Posterior cingulate gyrus (tissue), 11 donors: Measurements from ENCODE around the gene HAGH.
A peak's percentile ranks its signal among the peaks of the same experiment; 100 is the strongest.

Experiments used
- DNase-seq, 10 donors: peaks; one replicate each; pipeline versions ENCODE4 v3.0.0 to v3.0.0-alpha.2; 2020 to 2021; ENCODE audit warnings: mixed read lengths in 3 of 10
- intact Hi-C: fragments of 100-400 bp; cut with DNase I; formaldehyde crosslinking; loops from one replicate; pipeline ENCODE4 v1.15.1; 2023

Gene HAGH

DNA sequence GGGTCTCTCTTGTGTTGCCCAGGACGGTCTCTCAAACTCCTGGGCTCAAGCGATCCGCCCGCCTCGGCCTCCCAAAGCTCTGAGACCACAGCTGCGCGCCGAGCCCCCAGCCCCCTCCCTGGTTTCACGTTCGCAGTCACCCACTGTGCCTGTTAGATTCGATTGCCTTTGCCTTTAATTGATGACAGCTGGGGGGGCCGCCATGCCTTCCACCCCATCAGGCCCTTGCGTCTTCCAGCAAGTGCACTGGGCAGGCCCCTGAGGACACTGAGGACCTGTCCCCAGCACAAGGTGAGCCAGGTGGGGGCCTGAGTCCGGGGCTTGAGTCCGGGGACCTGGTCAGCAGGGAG is 36.4 kb downstream of the HAGH start:
- DNase-seq: peak in 2 of 10 donors; percentile 52 to 70
- intact Hi-C loops: no loop called here

DNA sequence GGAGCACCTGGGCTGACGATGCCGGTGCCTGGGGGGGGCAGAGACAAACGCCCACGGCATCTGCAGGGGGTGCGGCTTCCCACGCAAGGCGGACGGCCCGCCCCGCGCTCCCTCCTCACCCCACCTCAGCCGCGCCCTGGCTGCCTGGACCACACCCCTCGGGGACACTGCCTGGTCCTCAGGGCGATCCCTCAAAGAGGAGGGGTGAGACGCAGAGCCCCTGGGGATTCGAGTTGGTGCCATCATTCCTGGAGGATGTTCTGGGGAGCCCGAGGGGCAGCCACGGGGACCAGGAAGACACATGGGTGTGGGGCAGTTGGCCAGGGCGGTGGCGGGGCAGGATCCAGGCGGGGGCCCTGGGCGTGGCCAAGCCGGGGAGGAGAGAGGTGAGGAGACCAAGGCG is 37.0 kb downstream of the HAGH start:
- DNase-seq: peak in 2 of 10 donors; percentile 16 to 50
- intact Hi-C loops: no loop called here

DNA sequence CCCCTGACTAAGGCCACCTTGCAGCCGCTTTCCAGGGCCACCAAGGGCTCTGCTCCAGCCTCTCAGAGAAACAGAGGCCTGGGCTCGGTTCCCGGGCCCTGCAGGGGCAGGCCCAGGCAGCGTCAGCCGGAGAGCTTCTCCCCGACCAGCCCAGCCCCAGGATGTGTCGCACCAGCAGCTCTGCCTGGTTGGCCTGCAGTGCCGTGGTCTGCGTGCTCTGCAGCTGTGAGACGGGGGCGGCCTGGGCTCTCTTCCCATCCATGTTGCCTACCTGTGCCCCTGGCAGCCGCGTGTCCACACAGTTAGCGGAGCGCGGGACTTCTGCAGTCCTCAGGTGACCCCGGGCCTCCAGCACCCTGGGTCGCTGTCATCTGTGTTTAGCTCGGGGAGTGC is 37.9 kb downstream of the HAGH start:
- intact Hi-C loops: no loop called here
- DNase-seq: peak in 4 of 10 donors; percentile 8 to 81 (median 64)

DNA sequence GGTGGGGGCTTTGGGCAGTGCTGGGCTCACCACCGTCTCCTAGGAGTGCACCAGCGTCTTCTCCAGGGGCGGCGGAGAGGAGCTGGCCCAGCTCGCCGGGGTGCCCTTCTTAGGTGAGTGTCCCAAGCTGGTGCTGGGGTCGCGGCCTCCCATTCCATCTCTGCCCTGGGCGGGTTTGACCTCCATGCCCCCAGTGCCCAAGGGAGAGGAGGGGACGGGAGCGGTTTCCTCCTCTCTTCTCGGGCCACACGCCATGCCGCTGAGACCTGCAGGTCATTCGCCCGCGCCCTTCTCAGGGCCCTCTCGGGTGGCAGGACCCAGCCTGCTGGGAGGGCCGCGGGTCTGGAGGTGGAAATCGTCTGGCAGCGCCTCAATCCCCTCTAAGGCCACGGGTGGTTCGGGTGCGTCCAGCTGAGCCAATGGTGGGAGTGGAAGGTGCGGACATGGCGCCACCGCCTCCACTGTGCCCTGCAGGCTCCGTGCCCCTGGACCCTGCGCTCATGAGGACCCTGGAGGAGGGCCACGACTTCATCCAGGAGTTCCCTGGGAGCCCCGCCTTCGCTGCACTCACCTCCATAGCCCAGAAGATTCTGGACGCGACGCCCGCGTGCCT is 38.4 kb downstream of the HAGH start:
- intact Hi-C loops: no loop called here
- DNase-seq: peak in 2 of 10 donors; percentile 6 to 75

DNA sequence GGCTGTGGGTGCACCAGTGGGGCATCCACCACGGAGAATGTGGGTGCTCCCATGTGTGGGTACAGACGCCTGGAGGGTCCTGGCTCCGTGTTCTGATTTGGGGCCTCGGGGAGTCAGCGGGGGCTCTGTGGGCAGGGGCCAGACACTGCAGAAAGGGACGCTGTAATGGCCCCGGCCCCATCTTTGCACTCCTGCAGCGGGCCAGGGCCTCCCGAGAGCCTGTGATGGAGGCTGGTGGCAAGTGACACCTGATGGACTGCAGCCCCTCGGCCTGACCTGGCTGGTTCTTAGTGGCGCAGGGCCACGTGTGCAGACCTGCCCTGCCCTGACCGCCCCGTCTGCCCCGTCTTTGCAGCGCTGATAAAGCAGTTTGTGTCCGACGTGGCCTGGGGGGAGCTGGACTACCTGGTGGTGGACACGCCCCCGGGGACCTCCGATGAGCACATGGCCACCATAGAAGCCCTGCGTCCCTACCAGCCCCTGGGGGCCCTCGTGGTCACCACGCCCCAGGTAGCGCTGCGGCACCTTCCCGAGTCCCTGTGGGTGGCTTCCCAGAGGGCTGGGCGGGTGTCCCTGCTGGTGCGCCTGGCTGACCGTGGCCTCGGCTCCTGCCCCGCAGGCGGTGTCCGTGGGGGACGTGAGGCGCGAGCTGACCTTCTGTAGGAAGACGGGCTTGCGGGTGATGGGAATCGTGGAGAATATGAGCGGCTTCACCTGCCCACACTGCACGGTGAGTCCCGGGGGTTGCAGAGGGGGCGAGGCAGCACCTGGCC is 39.1 kb downstream of the HAGH start:
- intact Hi-C loops: no loop called here
- DNase-seq: peak in 2 of 10 donors; percentile 79 to 82

DNA sequence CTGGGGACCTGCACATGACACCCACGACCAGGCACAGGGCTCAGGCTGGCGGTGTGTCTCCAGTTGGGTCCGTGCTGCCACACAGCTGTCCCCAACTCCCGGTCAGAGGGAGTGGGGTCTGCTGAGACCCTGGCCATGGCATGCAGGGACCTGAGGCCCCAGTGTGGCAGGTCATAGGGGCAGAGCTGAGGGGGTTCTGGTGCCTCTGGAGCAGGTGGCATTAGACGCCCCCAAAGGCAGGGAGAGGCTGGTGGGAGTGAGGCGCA is 39.6 kb downstream of the HAGH start:
- peak in 1 of 10 donors; percentile 80 for DNase-seq
- intact Hi-C loops: no loop called here

DNA sequence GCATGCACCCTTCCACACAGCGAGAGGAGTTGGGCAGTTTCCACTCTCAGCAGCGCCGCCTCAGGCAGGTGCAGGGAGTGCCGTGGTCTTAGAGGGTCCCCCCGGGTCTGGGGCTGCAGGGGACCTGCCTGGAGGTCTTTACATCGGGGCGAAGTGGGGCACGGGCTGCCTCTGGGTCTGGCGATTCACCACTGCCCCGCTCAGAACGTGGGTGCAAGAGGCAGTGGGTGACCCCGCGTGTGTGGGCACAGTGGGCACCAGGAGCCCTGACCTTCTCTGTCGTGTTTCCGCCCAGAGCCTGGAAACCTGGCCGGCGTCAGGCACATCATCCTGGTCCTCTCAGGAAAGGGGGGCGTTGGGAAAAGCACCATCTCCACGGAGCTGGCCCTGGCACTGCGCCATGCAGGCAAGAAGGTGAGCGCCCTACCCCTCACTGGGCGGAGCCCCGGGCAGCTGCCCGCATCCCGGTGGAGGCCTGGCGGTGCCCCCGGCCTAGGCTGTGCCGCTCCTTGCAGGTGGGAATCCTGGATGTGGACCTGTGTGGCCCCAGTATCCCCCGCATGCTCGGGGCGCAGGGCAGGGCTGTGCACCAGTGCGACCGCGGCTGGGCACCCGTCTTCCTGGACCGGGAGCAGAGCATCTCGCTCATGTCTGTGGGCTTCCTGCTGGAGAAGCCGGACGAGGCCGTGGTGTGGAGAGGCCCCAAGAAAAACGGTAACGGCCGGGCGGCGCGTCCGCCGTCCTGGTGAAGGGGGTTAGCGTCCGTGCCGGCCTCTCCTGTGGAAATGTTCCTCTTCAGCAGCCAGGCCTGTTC is 40.2 kb downstream of the HAGH start:
- intact Hi-C loops: no loop called here
- DNase-seq: peak in 1 of 10 donors; percentile 80

DNA sequence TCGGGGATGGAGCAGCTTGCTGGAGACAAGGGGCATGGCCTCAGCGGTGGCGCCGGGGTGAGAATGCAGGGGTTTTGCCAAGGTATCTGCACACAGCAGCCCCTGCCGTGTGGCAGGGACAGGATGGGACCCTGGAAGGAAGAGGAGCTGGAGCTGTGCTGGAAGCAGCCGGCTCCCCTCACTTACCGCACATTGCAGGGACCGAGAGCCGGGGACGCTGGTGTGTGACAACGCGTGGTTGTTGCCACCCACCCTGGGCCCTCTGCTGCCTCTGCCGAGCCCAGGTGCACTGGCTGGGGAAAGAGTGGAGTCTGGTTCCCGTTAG is 40.8 kb downstream of the HAGH start:
- intact Hi-C loops: no loop called here
- DNase-seq: peak in 1 of 10 donors; percentile 54

DNA sequence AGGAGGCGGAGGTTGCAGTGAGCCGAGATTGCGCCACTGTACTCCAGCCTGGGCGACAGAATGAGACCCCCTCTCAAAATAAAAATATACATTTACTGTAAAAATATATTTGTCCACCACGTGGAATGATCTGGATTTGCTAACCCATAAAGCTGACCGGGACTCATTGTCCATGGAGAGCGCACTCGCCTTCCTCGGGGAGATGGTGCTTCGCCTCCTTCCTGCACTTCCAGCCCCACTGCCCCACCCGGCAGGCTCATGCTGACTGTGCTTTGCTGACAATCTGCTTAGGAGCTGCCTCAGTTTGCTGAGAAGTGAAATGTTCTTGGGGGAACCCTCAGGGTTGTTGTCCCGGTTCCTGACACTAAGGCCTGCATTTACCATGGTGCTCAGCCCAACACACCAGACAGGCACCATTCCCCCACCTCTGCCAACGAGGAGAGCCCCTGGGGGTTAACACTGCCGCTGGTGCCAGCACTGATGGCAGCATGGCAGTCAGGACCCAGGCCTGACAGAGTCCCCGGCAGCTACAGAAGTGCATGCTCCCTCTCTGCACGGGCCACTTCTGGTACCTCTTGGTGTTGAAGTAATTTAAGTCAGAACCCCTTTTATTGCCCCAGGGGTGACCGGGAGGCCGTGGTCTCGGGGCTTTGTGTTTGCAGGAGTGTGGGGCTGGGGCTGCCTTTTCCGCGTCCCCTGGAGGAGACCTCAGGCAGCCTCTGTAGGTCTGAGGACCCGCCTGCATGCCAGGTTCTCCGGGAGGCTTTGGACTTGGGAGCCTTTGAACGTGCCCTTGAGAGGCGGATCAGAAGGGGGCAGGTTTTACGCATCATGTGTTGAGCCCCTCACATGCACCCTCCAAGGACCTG is 41.4 kb downstream of the HAGH start:
- intact Hi-C loops: no loop called here
- peak in 1 of 10 donors; percentile 49 for DNase-seq

DNA sequence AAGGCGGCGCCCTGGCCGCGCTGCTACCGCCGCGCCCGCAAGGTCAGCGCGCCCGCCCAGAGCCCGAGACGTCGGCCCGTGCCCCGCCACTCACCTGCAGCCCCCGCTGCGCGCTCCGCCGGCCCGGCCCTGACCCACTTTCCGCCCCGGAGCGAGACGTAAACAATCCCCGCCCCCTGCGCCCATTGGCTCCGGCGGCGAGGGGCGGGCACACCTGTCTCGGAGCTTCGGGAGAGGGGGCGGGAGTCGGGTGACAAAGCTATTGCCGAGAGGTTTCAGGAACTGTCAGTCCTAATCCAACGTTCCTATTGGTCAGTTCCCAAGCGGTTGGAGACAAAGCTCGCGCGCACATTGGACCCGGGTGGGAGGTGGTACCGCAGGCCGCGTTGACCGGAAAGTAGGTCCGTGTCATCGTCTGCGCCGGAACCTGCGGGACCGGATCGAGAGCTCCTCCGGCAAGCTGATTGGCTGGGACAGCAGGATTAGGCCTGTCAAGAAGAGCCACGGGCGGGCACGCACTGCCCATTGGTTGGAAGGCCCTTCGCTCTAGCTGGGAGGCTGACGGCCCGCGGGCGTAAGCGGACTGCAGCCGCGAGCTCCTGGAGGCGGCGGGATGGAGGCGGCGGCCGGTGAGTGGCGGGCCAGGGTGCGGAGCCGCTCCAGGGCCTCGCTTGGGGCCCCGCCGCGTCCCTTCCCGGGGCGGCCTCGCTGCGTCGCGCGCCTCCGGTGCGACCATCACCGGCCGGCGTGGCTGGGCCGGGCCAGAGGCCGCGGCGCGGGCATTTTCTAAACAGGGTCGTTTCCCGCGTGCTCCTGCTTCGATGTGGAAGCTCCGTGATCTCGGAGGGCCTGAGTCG is 44.0 kb downstream of the HAGH start, which contains the start of the genes NUBP2 and SPSB3:
NUBP2 (plus strand) TSS at position 553 of the 857 bp plus-strand sequence; CDS start at position 614, 61 bp downstream.
SPSB3 (minus strand) TSS at position 164 of the 857 bp plus-strand sequence. CDS start 1,088 bp downstream, outside the sequence.
- DNase-seq: peak; percentile 100
- intact Hi-C loops: no loop called here

DNA sequence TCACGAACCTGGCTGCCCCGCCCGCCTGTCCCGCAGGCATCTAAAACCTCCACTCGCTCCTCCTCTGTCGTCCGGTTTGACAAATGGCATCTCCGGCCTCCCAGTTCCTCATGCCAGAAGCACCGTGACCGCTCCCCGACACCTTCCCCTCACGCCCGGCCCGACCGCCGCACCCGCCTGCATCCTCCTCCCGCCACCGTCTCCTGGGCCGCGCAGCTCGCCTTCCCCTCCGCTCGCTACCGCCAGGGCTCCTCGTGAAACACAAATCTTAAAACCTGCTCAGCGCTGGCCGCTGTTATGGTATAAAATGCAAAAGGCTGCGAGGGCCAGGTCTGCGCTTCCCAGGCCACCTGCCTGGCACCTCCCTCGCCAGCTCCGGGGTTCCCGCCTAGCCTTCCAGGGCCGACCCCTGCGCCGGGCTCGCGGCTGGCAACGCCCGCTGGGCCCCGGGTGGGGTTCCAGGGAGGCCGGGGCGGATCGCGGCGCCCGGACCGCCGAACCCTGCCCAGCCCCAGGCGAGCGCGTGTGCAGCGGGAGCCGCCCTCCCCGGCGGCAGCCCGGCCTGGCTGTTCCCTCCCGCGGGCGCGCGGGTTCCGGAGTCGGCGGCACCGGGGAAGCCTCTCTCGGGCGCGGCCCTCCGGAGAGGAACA is 44.7 kb downstream of the HAGH start:
- intact Hi-C loops: no loop called here
- peak in 1 of 10 donors; percentile 88 for DNase-seq

DNA sequence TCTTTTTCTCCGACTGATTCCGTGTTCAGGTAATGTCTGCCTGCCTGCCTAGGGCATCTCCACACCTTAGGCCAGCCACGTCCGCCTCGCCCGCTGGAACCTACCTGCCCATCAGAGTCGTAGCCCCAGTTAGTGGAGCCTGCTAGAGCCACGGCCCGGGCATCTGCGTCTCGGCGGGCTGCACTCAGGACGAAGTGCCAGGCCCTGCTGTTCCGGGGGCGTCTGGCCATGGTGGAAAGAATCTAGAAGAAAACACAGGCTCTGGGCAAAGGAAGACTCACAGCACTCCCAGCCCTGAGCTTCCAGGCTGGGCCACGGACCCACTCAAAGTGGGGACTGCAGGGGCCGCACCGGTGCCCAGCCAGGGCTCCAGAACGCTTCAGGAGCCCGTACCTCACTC is 45.4 kb downstream of the HAGH start:
- intact Hi-C loops: no loop called here
- no peak for DNase-seq

DNA sequence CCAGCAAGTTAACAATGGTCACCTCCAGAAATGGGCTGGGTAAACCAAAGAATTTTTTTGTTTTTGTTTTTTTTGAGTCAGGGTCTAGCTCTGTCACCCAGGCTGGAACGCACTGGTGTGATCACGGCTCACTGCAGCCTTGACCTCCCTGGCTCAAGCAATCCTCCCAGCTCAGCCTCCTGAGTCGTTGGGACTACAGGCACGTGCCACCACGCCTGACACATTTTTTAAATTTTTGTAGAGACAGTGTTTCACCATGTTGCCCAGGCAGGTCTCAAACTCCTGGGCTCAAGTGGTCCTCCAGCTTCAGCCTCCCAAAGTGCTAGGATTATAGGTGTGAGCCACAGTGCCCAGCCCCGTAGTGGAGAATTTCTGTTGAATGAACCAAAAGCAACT is 46.0 kb downstream of the HAGH start:
- intact Hi-C loops: no loop called here
- DNase-seq: no peak

DNA sequence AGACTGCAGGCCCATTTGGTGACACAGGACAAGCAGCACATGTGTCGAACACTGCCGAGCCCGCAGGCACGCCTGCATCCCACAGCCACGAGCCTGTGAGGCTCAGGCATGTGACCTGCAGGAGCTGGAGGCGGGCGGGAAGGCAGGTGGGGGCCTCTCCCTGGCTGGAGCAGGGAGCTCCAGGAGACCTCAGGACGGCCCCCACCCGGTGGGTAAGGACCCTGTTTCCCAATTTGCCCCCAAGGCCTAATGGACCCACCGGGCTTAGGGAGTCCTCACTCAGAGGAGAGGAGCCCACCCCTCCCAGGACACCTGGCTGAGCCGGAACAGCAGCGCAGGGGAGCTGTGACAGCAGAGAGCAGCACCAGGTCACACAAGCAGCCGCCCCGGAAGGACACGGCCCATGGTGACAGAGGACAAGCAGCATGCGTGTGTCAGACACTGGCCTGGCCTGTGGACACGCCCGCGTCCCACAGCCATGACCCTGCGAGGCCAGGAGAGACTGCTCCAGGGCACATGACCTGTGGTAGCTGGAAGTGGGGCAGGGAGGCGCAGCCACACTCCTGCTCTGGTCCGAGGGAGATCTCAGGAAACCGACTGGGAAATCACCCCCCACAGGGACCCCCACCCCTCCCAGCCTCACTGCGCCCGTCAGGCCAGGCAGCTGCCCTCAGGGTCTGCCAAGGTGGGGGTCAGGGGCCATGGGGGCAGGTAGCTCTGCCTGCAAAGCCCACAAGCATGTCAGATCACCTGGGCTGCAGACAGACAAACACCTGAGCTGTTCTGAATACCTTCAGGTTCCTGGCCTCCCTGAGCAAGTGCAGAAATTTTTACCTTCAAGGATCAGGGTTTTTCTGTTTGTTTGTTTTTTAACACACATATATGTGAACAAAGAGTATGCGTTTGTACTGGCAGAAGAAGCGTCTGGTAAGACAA is 46.6 kb downstream of the HAGH start:
- intact Hi-C loops: no loop called here

DNA sequence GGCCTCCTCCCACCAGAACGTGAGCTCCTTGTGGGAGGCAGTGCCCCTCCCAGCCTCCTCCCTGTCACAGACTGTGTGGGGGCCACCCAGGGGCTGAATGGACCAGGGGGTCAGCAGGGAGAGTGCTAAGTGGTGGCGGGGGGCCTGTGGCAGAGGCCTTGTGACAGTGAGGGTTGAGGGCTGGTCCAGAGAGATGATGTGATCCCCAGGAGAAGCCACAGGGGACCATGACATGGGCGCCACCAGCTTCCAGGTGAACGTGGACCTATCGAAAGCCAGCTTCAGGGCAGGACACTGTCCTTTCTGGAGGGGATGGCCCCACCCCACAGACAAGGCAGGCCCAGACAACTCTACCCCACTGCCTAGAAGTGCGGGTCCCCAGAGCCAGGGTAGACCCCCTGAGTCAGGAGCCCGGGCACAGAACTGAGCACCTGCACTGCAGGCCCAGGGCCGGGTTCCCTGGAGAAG is 47.4 kb downstream of the HAGH start:
- intact Hi-C loops: no loop called here
- no peak for DNase-seq

More for the DNA sequence above, 46.6 kb downstream of the HAGH start:
- peak in 1 of 10 donors; percentile 84 for DNase-seq

DNA sequence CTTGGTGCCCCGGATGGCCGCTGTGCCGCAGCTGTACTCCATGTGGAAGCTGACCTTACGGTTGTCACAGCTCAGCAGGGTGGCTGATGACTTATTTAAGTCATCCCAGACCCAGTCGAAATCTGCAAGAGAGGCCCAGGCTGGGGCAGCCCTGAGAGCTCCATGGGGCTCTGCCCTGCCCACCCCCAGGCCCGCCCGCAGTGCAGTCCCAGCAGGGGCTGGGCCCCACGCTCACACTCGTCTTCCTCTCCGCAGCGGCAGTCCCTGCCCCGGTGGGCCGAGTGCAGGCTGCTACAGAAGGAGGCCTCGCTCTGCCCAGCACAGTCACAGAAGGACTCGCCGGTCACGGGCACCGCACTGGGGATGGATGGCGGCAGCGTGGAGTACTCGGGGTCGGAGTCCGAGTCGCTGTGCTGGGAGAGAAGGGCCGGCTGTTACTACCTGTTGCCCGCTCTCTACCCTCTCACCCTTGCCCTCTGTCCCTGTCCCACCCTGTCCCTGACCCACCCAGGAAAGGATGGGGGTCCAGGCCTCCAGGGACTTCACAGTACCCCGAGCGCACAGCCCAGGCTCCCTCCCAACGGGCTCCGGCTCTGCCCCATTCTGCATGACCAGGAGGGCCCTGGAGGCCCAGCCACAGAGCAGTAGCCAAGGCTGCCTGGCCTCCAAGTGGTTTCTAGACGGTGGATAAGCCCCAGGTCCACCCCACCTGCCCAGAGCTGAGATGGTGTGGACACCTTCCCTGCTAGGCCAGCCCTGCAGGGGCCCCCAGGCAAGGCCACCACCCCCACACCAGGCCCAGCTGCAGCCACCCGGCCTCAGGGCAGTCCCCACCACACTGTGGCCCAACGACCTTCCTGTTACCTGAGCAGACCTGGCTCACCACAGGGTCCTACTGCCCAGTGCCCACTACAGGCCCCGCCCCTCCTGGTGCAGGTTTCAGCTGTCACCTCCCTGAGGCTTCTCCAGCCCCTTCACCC is 48.1 kb downstream of the HAGH start:
- peak in 1 of 10 donors; percentile 83 for DNase-seq
- intact Hi-C loops: no loop called here
